ENCODE data around the gene IQSEC3. TPM values are rescaled to one million over a fixed set of nuclear protein-coding genes. Genes with fewer than 3 reads are reported as not detected.

Gene IQSEC3
- polyA plus RNA-seq, 4 donors: under 0.01 to 1.5 (median 1.4) TPM; not detected in 1

DNA sequence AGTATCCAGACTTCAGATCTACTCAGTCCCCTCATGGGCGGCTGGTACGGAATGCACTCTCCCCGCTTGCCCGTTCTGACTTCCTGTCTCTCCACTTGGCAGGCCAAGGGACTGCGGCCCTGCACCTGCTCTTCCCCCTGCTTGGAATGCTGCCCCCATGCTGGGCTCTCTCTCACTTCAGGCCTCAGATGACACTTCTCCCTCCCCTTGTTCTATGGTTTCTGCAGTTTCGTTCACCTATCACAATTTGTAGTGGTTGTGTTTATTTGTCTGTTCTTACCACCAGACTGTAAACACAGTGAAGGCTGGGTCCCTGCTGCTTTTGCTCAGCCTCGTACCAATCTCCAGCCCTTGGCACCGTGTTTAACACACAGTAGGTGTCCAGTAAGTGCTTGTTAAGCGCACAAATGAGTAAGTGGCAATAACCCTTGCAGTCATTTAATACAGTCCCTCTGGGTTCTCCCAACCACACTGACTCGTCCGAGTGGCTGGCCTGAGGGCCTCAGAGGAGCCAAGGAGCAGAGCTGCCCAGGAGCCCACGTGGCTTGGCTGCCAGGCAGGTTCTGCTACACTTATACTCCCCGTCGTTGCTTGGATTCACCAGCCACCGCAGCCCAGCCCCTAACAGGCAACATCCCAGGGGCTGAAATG lies 135.6 kb downstream of the IQSEC3 start:
- Histone ChIP-seq H3K9me3 (ENCODE audit: control insufficient read depth in 2 of 2, insufficient read depth in 1 of 2, low read depth in 1 of 2, low read length in 1 of 2) (no peaks in the 10 kb centered on the region), H3K4me1 (ENCODE audit: control insufficient read depth in 3 of 3, insufficient read depth in 2 of 3, low read depth in 1 of 3, low read length in 2 of 3) (peaks cover 0 to 6% (median 0%) of the 10 kb centered on the region in 3 donors), H3K4me3 (ENCODE audit: low read depth in 1 of 3, low read length in 3 of 3) (no peak overlapping the region), H3K36me3 (ENCODE audit: control insufficient read depth in 3 of 3, insufficient read depth in 2 of 3, low read depth in 1 of 3, low read length in 3 of 3) (no peaks in the 10 kb centered on the region), H3K27ac (ENCODE audit: low read depth in 1 of 3, low read length in 2 of 3) (no peak overlapping the region), H3K27me3 (ENCODE audit: control insufficient read depth in 3 of 3, insufficient read depth in 3 of 3, low read length in 3 of 3) (peaks cover 0 to 49% (median 15%) of the 10 kb centered on the region in 3 donors)
- FAIRE-seq (no peak), DNase-seq (no peak)
- WGBS, 3 donors: 49 to 55% (median 49%) methylated on average over 15 of the region's 15 CpGs

DNA sequence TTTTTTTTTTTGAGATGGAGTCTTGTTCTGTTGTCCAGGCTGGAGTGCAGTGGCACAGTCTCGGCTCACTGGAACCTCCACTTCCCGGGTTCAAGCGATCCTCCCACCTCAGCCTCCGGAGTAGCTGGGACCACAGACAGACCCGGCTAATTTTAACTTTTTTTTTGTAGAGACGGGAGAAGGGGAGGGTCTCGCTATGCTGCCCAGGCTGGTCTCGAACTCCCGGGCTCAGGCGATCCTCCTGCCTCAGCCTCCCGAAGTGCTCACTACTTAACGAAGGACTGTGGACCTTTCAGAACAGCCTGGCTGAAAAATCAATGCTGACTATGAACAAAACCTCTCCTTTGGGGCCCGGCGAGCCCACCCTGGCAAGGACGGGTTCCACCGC lies 136.5 kb downstream of the IQSEC3 start:
- peak overlapping the region in 1 of 3 donors; percentile 45 for H3K4me3 ChIP-seq (ENCODE audit: low read depth in 1 of 3, low read length in 3 of 3)
- H3K27ac ChIP-seq (ENCODE audit: low read depth in 1 of 3, low read length in 2 of 3): no peak overlapping the region
- no peaks in the 10 kb centered on the region for H3K36me3 ChIP-seq (ENCODE audit: control insufficient read depth in 3 of 3, insufficient read depth in 2 of 3, low read depth in 1 of 3, low read length in 3 of 3)
- DNase-seq: no peak
- peaks cover 0 to 6% (median 0%) of the 10 kb centered on the region in 3 donors for H3K4me1 ChIP-seq (ENCODE audit: control insufficient read depth in 3 of 3, insufficient read depth in 2 of 3, low read depth in 1 of 3, low read length in 2 of 3)
- FAIRE-seq: no peak
- H3K27me3 ChIP-seq (ENCODE audit: control insufficient read depth in 3 of 3, insufficient read depth in 3 of 3, low read length in 3 of 3): peaks cover 0 to 46% (median 15%) of the 10 kb centered on the region in 3 donors
- 57 to 61% (median 61%) methylated on average over 16 of the region's 16 CpGs for WGBS, 3 donors
- H3K9me3 ChIP-seq (ENCODE audit: control insufficient read depth in 2 of 2, insufficient read depth in 1 of 2, low read depth in 1 of 2, low read length in 1 of 2): no peaks in the 10 kb centered on the region

DNA sequence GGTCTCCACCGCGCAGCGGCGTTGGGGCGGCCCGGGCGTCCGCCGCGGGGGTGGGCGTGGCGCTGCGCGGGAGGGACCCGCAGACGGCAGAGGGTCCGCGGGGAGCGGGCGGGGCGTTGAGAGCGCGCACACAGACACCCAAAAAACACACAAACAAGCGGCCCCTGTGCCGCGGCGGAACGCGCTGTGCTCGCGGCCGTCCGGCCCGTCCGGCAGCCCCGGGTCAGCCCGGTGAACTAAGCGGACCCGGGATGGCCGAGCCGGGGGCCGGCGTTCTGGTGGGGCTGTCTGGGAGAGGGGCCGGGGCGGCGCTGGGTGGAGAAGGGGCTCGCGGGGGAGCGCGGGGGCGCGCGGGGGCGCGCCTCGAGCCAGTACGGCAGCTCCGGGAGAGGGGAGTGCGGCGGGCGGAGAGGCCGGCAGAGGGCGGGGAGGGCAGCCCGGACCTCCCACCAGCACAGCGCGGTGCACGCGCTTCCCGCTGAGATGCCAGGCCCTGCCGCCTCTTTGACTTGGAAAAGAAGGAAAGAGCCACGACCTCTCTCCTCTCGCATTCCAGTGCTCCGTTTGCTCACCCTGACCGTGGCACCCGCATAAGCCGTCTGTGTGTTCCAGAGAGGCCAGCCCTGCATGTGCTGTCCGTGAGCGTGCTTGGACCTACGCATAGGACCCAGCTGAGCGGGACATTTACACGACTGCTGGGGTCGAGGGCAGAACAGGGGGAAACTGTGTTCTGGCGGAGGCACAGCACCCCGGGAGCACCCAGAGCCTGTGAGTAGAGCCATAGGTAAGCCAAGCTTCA lies 137.1 kb downstream of the IQSEC3 start:
- H3K36me3 ChIP-seq (ENCODE audit: control insufficient read depth in 3 of 3, insufficient read depth in 2 of 3, low read depth in 1 of 3, low read length in 3 of 3): no peaks in the 10 kb centered on the region
- peaks cover 0 to 45% (median 15%) of the 10 kb centered on the region in 3 donors for H3K27me3 ChIP-seq (ENCODE audit: control insufficient read depth in 3 of 3, insufficient read depth in 3 of 3, low read length in 3 of 3)
- no peaks in the 10 kb centered on the region for H3K9me3 ChIP-seq (ENCODE audit: control insufficient read depth in 2 of 2, insufficient read depth in 1 of 2, low read depth in 1 of 2, low read length in 1 of 2)
- DNase-seq: peak in 1 of 2 donors; percentile 27
- no peak for FAIRE-seq
- peaks cover 0 to 6% (median 0%) of the 10 kb centered on the region in 3 donors for H3K4me1 ChIP-seq (ENCODE audit: control insufficient read depth in 3 of 3, insufficient read depth in 2 of 3, low read depth in 1 of 3, low read length in 2 of 3)
- peak overlapping the region in 2 of 3 donors; percentile 19 to 45 for H3K4me3 ChIP-seq (ENCODE audit: low read depth in 1 of 3, low read length in 3 of 3)
- H3K27ac ChIP-seq (ENCODE audit: low read depth in 1 of 3, low read length in 2 of 3): no peak overlapping the region
- 10 to 20% (median 16%) methylated on average over 69 to 83 of the region's 84 CpGs for WGBS, 3 donors

- H3K27me3 ChIP-seq (ENCODE audit: control insufficient read depth in 3 of 3, insufficient read depth in 3 of 3, low read length in 3 of 3): peaks cover 0 to 43% (median 14%) of the 10 kb centered on the region in 3 donors
- no peak overlapping the region for H3K27ac ChIP-seq (ENCODE audit: low read depth in 1 of 3, low read length in 2 of 3)
- H3K9me3 ChIP-seq (ENCODE audit: control insufficient read depth in 2 of 2, insufficient read depth in 1 of 2, low read depth in 1 of 2, low read length in 1 of 2): no peaks in the 10 kb centered on the region
- FAIRE-seq: no peak
- no peak for DNase-seq
- H3K4me1 ChIP-seq (ENCODE audit: control insufficient read depth in 3 of 3, insufficient read depth in 2 of 3, low read depth in 1 of 3, low read length in 2 of 3): peaks cover 0 to 6% (median 0%) of the 10 kb centered on the region in 3 donors
- 85 to 89% (median 86%) methylated on average over 11 of the region's 11 CpGs for WGBS, 3 donors
- H3K4me3 ChIP-seq (ENCODE audit: low read depth in 1 of 3, low read length in 3 of 3): no peak overlapping the region
- no peaks in the 10 kb centered on the region for H3K36me3 ChIP-seq (ENCODE audit: control insufficient read depth in 3 of 3, insufficient read depth in 2 of 3, low read depth in 1 of 3, low read length in 3 of 3)
Observed at GRCh38 chr12:204261-204678, 137.7 kb downstream of the IQSEC3 start.

DNA sequence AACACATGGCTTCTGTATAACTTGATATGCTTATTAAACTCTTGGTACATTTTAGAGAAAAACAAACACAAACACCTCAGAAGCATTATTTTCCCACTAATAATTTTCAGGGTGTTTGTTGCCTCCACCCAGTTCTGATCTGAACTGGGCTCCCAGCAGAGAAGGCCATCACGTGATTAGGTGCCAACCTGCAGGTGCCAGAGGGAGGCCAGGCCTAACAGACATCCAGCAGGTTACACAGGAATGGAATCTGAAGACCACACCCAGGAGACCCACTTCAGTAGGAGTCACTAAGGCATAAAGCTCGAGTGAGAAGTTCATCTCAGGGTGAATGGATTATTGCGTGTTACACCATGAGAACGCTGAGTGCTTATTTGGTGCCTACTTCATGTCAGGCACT lies 138.5 kb downstream of the IQSEC3 start:
- no peak for DNase-seq
- no peaks in the 10 kb centered on the region for H3K9me3 ChIP-seq (ENCODE audit: control insufficient read depth in 2 of 2, insufficient read depth in 1 of 2, low read depth in 1 of 2, low read length in 1 of 2)
- FAIRE-seq: no peak
- H3K27me3 ChIP-seq (ENCODE audit: control insufficient read depth in 3 of 3, insufficient read depth in 3 of 3, low read length in 3 of 3): peaks cover 0 to 39% (median 13%) of the 10 kb centered on the region in 3 donors
- H3K4me3 ChIP-seq (ENCODE audit: low read depth in 1 of 3, low read length in 3 of 3): no peak overlapping the region
- 60 to 84% (median 69%) methylated on average over 4 of the region's 4 CpGs for WGBS, 3 donors
- no peak overlapping the region for H3K27ac ChIP-seq (ENCODE audit: low read depth in 1 of 3, low read length in 2 of 3)
- peaks cover 0 to 6% (median 0%) of the 10 kb centered on the region in 3 donors for H3K4me1 ChIP-seq (ENCODE audit: control insufficient read depth in 3 of 3, insufficient read depth in 2 of 3, low read depth in 1 of 3, low read length in 2 of 3)
- no peaks in the 10 kb centered on the region for H3K36me3 ChIP-seq (ENCODE audit: control insufficient read depth in 3 of 3, insufficient read depth in 2 of 3, low read depth in 1 of 3, low read length in 3 of 3)

DNA sequence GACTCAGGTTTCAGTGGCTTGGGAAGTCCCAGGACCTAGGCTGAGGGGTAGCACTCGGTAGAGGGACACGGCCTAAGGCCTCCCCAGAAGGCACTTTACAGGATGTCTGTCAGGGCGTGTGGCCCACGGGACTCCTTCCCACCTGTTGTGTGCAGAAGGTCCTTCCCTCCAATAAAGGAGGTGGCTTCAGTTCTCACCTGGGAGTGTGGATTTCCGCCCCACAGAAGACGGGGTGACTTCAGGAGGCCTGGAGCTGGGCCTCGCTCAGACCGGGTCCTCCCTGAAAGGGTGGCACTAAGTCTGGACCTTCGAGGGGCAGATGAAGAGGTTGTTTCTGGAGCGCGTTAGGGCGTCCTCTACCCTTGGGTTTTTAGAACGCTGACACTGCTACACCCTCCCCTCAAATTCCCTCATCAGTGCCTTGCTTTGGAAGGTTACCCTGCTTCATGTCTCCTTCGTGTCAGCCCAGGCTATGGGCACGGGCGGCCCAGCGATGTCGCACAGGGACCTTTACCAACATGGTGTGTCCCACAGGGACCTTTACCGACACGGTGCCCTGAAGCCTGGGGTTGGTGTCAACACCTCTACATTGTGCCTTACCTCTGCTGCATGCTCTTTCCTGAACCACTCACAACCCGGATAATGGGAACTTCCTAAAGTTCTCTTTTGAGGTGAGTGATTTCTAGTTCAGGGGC lies 140.3 kb downstream of the IQSEC3 start:
- no peak for FAIRE-seq
- no peak for DNase-seq
- peaks cover 0 to 28% (median 13%) of the 10 kb centered on the region in 3 donors for H3K27me3 ChIP-seq (ENCODE audit: control insufficient read depth in 3 of 3, insufficient read depth in 3 of 3, low read length in 3 of 3)
- H3K27ac ChIP-seq (ENCODE audit: low read depth in 1 of 3, low read length in 2 of 3): no peak overlapping the region
- no peaks in the 10 kb centered on the region for H3K36me3 ChIP-seq (ENCODE audit: control insufficient read depth in 3 of 3, insufficient read depth in 2 of 3, low read depth in 1 of 3, low read length in 3 of 3)
- no peak overlapping the region for H3K4me3 ChIP-seq (ENCODE audit: low read depth in 1 of 3, low read length in 3 of 3)
- WGBS, 3 donors: 84 to 91% (median 90%) methylated on average over 21 of the region's 21 CpGs
- no peaks in the 10 kb centered on the region for H3K9me3 ChIP-seq (ENCODE audit: control insufficient read depth in 2 of 2, insufficient read depth in 1 of 2, low read depth in 1 of 2, low read length in 1 of 2)
- peaks cover 0 to 6% (median 0%) of the 10 kb centered on the region in 3 donors for H3K4me1 ChIP-seq (ENCODE audit: control insufficient read depth in 3 of 3, insufficient read depth in 2 of 3, low read depth in 1 of 3, low read length in 2 of 3)

- Histone ChIP-seq H3K27me3 (ENCODE audit: control insufficient read depth in 3 of 3, insufficient read depth in 3 of 3, low read length in 3 of 3) (peaks cover 0 to 19% (median 11%) of the 10 kb centered on the region in 3 donors), H3K9me3 (ENCODE audit: control insufficient read depth in 2 of 2, insufficient read depth in 1 of 2, low read depth in 1 of 2, low read length in 1 of 2) (no peaks in the 10 kb centered on the region), H3K36me3 (ENCODE audit: control insufficient read depth in 3 of 3, insufficient read depth in 2 of 3, low read depth in 1 of 3, low read length in 3 of 3) (no peaks in the 10 kb centered on the region), H3K4me1 (ENCODE audit: control insufficient read depth in 3 of 3, insufficient read depth in 2 of 3, low read depth in 1 of 3, low read length in 2 of 3) (peaks cover 0 to 6% (median 0%) of the 10 kb centered on the region in 3 donors), H3K27ac (ENCODE audit: low read depth in 1 of 3, low read length in 2 of 3) (no peak overlapping the region), H3K4me3 (ENCODE audit: low read depth in 1 of 3, low read length in 3 of 3) (no peak overlapping the region)
- no peak for FAIRE-seq
- 85 to 95% (median 87%) methylated on average over 10 of the region's 10 CpGs for WGBS, 3 donors
- DNase-seq: no peak
Observed at GRCh38 chr12:207804-208203, 141.2 kb downstream of the IQSEC3 start.

DNA sequence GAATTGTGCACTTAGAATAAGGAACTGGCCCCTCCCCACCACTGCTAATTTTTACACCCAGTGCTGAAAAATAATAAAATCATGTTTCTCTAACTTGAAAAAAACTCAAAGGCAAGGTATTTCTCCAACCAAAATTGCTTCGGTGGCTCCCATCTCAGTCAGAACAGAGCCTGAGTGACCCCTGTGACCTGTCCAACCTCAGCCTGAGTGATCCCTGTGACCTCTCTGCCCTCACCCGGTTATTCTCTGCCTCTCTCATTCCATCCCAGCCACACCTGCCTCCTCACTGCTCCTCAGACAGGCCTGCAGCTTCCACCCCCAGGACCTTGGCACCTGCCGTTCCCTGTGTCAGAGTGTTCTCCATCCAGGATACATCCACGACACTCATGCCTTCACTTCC lies 142.2 kb downstream of the IQSEC3 start:
- peaks cover 0 to 5% (median 3%) of the 10 kb centered on the region in 3 donors for H3K4me1 ChIP-seq (ENCODE audit: control insufficient read depth in 3 of 3, insufficient read depth in 2 of 3, low read depth in 1 of 3, low read length in 2 of 3)
- H3K9me3 ChIP-seq (ENCODE audit: control insufficient read depth in 2 of 2, insufficient read depth in 1 of 2, low read depth in 1 of 2, low read length in 1 of 2): no peaks in the 10 kb centered on the region
- WGBS, 3 donors: 66 to 71% (median 69%) methylated on average over 4 of the region's 4 CpGs
- DNase-seq (no peak), FAIRE-seq (no peak)
- no peak overlapping the region for H3K4me3 ChIP-seq (ENCODE audit: low read depth in 1 of 3, low read length in 3 of 3)
- H3K36me3 ChIP-seq (ENCODE audit: control insufficient read depth in 3 of 3, insufficient read depth in 2 of 3, low read depth in 1 of 3, low read length in 3 of 3): no peaks in the 10 kb centered on the region
- peaks cover 0 to 16% (median 12%) of the 10 kb centered on the region in 3 donors for H3K27me3 ChIP-seq (ENCODE audit: control insufficient read depth in 3 of 3, insufficient read depth in 3 of 3, low read length in 3 of 3)
- H3K27ac ChIP-seq (ENCODE audit: low read depth in 1 of 3, low read length in 2 of 3): no peak overlapping the region
